PC-3 (cell line): ENCODE results near the gene NPR2.

Source experiments
- EZH2 ChIP-seq: fragments of 300-600 bp; sonication (generic); IDR thresholded peaks from one replicate; pipeline ENCODE4 v1.6.1; 2017; ENCODE audit warnings: antibody characterized with exemption, mild to moderate bottlenecking, low read length; ENCODE audit not compliant: unreplicated experiment
- TF ChIP-seq, protein P1 (sequence below): fragments of 300-600 bp; sonication (generic); conservative IDR thresholded peaks from 2 replicates; pipeline ENCODE4 v1.5.1; 2017; ENCODE audit warnings: antibody characterized with exemption, low read depth, mild to moderate bottlenecking, low read length

DNA sequence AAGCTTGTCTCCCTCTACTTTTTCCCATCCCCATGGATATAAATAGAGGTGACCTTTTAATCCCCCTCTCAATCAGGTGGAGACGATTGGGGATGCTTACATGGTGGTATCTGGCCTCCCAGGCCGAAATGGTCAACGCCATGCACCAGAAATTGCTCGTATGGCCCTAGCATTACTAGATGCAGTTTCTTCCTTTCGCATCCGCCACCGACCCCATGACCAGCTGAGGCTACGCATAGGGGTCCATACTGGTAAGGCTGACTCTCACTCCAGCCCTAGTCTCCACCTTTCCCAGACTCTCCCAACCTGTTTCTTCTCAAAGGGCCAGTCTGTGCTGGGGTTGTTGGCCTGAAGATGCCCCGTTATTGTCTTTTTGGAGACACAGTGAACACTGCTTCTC lies 17.0 kb downstream of the NPR2 start:
- TF ChIP-seq, protein P1, sequence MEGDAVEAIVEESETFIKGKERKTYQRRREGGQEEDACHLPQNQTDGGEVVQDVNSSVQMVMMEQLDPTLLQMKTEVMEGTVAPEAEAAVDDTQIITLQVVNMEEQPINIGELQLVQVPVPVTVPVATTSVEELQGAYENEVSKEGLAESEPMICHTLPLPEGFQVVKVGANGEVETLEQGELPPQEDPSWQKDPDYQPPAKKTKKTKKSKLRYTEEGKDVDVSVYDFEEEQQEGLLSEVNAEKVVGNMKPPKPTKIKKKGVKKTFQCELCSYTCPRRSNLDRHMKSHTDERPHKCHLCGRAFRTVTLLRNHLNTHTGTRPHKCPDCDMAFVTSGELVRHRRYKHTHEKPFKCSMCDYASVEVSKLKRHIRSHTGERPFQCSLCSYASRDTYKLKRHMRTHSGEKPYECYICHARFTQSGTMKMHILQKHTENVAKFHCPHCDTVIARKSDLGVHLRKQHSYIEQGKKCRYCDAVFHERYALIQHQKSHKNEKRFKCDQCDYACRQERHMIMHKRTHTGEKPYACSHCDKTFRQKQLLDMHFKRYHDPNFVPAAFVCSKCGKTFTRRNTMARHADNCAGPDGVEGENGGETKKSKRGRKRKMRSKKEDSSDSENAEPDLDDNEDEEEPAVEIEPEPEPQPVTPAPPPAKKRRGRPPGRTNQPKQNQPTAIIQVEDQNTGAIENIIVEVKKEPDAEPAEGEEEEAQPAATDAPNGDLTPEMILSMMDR = no peak
- no peak for TF ChIP-seq EZH2
